ENCODE data around the gene ASPG. TPM values are rescaled to one million over a fixed set of nuclear protein-coding genes. Genes with fewer than 3 reads are reported as not detected.

The ASPG gene
- total and polyA plus RNA-seq, 2 experiments from 2014 or later: 5.9 to 20.3 TPM

DNA sequence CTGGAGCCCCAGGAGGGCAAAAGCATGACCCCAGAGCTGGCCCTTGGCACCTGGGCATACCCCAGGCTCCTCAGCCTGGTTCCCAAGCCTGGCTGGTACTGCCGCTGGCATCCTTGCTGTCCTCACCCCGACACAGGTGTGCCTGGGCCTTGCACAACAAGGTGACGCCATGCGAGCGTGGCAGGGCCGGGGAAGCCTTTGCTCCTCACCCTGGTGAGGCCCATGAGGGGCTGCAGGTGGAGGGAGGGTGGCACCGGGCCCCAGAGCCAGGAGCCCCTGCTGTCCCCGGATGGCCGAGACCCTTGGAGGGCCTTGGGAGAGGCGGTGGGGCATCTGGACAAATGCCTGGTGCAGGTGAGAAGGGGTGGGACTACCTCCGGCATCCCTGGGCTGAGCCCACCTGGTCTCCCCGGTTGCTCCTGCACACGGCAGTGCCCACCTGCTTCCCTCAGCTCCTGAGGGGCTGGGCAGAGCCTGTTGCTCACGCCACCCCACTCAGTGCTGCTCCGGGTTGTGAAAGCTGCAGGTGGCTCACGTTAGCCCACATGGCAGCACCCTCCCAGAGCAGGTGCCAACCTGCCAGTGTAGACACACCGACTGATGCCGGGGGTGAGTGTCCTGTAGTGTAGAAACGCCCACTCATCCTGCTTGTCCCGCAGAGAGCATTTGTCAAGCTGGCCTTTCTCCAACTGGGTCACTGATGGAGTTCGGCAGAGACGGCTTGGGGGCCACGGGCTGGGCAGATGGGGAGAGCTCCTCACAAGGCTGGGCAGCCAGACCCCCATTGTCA lies 28.3 kb downstream of the ASPG start:
- 87% methylated on average over 23 of the region's 23 CpGs for WGBS (ENCODE audit: low lambda C conversion rate, missing lambda C conversion rate)
- Histone ChIP-seq H3K4me2 (no peak overlapping the region), H3K36me3 (replicated peaks; ENCODE audit: insufficient read depth, low read depth) (no peaks in the 10 kb centered on the region), H3K27ac (no peak overlapping the region), H3K9me2 (replicated peaks; ENCODE audit: insufficient read depth) (no peaks in the 10 kb centered on the region), H3K27me3 (peaks cover 10% of the 10 kb centered on the region), H3K4me3 (no peak overlapping the region), H3K9me3 (ENCODE audit: low read depth) (no peaks in the 10 kb centered on the region), H3K79me2 (no peaks in the 10 kb centered on the region), H4K20me1 (ENCODE audit: insufficient read depth, poor library complexity, severe bottlenecking) (no peaks in the 10 kb centered on the region), H3K4me1 (ENCODE audit: insufficient read depth) (peaks cover 15% of the 10 kb centered on the region), H2AFZ (no peak overlapping the region)
- no peak for TF ChIP-seq EZH2phosphoT487 (IDR thresholded peaks at IDR 0.05; ENCODE audit: low read depth, severe bottlenecking, unreplicated experiment)
- TF ChIP-seq, protein P1, sequence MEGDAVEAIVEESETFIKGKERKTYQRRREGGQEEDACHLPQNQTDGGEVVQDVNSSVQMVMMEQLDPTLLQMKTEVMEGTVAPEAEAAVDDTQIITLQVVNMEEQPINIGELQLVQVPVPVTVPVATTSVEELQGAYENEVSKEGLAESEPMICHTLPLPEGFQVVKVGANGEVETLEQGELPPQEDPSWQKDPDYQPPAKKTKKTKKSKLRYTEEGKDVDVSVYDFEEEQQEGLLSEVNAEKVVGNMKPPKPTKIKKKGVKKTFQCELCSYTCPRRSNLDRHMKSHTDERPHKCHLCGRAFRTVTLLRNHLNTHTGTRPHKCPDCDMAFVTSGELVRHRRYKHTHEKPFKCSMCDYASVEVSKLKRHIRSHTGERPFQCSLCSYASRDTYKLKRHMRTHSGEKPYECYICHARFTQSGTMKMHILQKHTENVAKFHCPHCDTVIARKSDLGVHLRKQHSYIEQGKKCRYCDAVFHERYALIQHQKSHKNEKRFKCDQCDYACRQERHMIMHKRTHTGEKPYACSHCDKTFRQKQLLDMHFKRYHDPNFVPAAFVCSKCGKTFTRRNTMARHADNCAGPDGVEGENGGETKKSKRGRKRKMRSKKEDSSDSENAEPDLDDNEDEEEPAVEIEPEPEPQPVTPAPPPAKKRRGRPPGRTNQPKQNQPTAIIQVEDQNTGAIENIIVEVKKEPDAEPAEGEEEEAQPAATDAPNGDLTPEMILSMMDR (IDR thresholded peaks at IDR 0.05; ENCODE audit: poor library complexity): no peak
- no peak for TF ChIP-seq EZH2 (IDR thresholded peaks at IDR 0.05; ENCODE audit: borderline replicate concordance)
- DNase-seq (ENCODE audit: low spot score): no peak

GRCh38 chr14:104114421-104115130 lies 29.1 kb downstream of the ASPG start:
- no peaks in the 10 kb centered on the region for H3K9me3 ChIP-seq (ENCODE audit: low read depth)
- H2AFZ ChIP-seq: no peak overlapping the region
- H3K4me1 ChIP-seq (ENCODE audit: insufficient read depth): peaks cover 15% of the 10 kb centered on the region
- no peak overlapping the region for H3K4me2 ChIP-seq
- H4K20me1 ChIP-seq (ENCODE audit: insufficient read depth, poor library complexity, severe bottlenecking): no peaks in the 10 kb centered on the region
- no peak overlapping the region for H3K4me3 ChIP-seq
- WGBS (ENCODE audit: low lambda C conversion rate, missing lambda C conversion rate): 91% methylated on average over 26 of the region's 26 CpGs
- no peaks in the 10 kb centered on the region for H3K9me2 ChIP-seq (replicated peaks; ENCODE audit: insufficient read depth)
- TF ChIP-seq, protein P1 (IDR thresholded peaks at IDR 0.05; ENCODE audit: poor library complexity): no peak
- TF ChIP-seq EZH2phosphoT487 (IDR thresholded peaks at IDR 0.05; ENCODE audit: low read depth, severe bottlenecking, unreplicated experiment): no peak
- no peak for TF ChIP-seq EZH2 (IDR thresholded peaks at IDR 0.05; ENCODE audit: borderline replicate concordance)
- DNase-seq (ENCODE audit: low spot score): no peak
- peaks cover 12% of the 10 kb centered on the region for H3K27me3 ChIP-seq
- no peaks in the 10 kb centered on the region for H3K79me2 ChIP-seq
- H3K36me3 ChIP-seq (replicated peaks; ENCODE audit: insufficient read depth, low read depth): no peaks in the 10 kb centered on the region
- no peak overlapping the region for H3K27ac ChIP-seq

- TF ChIP-seq EZH2 (IDR thresholded peaks at IDR 0.05; ENCODE audit: borderline replicate concordance) (no peak), EZH2phosphoT487 (IDR thresholded peaks at IDR 0.05; ENCODE audit: low read depth, severe bottlenecking, unreplicated experiment) (no peak)
- TF ChIP-seq, protein P1 (IDR thresholded peaks at IDR 0.05; ENCODE audit: poor library complexity): no peak
- Histone ChIP-seq H3K79me2 (no peaks in the 10 kb centered on the region), H4K20me1 (ENCODE audit: insufficient read depth, poor library complexity, severe bottlenecking) (no peaks in the 10 kb centered on the region), H3K4me3 (no peak overlapping the region), H3K4me2 (no peak overlapping the region), H3K27me3 (peaks cover 12% of the 10 kb centered on the region), H3K36me3 (replicated peaks; ENCODE audit: insufficient read depth, low read depth) (no peaks in the 10 kb centered on the region), H2AFZ (no peak overlapping the region), H3K4me1 (ENCODE audit: insufficient read depth) (peaks cover 15% of the 10 kb centered on the region), H3K9me2 (replicated peaks; ENCODE audit: insufficient read depth) (no peaks in the 10 kb centered on the region), H3K27ac (no peak overlapping the region), H3K9me3 (ENCODE audit: low read depth) (no peaks in the 10 kb centered on the region)
- whole genome bisulfite sequencing (ENCODE audit: low lambda C conversion rate, missing lambda C conversion rate): 86% methylated on average over 11 of the region's 11 CpGs
- DNase-seq (ENCODE audit: low spot score): no peak
Measured at GRCh38 chr14:104115131-104115600, 29.7 kb downstream of the ASPG start.

Measured in hepatocyte (in vitro differentiated cells).